IMR-90 (cell line): Measurements from ENCODE around the gene PDXK. TPM values are rescaled to one million over a fixed set of nuclear protein-coding genes. Genes with fewer than 3 reads are reported as not detected.

ENCODE experiments used
- ATAC-seq: fragments of 200-7000 bp; cut with Tn5 transposase; 2 replicates; pipeline ENCODE4 v1.9.1; 2020; ENCODE audit warnings: low read depth, mild to moderate bottlenecking, moderate library complexity
- BruUV-seq: library from RNA; stranded (reverse); fragments of 400-500 nt; replicated peaks from 2 replicates; lab custom pipeline; 2021; lab: Mats Ljungman, UMichigan
- CTCF ChIA-PET: fragments of 300-600 bp; formaldehyde crosslinking; extraction: SDS; loops from one replicate; lab custom pipeline; 2021; ENCODE audit warnings: antibody characterized with exemption; lab: Yijun Ruan, JAX
- POLR2A ChIA-PET: fragments of 300-600 bp; sonication (Branson Sonifier 250); formaldehyde crosslinking; loops from one replicate; lab custom pipeline; 2022; ENCODE audit warnings: antibody characterized with exemption; ENCODE audit not compliant: unreplicated experiment; lab: Charles Lee
- DNase-seq: peaks from one replicate; pipeline ENCODE4 v3.0.0; 2013
- H2AFZ ChIP-seq: replicated peaks from 2 replicates; pipeline ENCODE3; 2013; ENCODE audit warnings: low read length, mild to moderate bottlenecking; ENCODE audit not compliant: poor library complexity
- H2AK5ac ChIP-seq: 2 replicates; pipeline ENCODE4 v1.6.1; 2013; ENCODE audit warnings: low read depth, low read length, inconsistent platforms
- H2AK9ac ChIP-seq: replicated peaks from 2 replicates; pipeline ENCODE3; 2013; ENCODE audit warnings: mild to moderate bottlenecking, low read depth, low read length, moderate library complexity; ENCODE audit not compliant: poor library complexity
- H2BK120ac ChIP-seq: 2 replicates; pipeline ENCODE4 v1.6.1; 2013; ENCODE audit warnings: low read depth, low read length, inconsistent platforms
- H2BK15ac ChIP-seq: 3 replicates; pipeline ENCODE4 v1.6.1; 2013; ENCODE audit warnings: low read depth, low read length, inconsistent platforms
- H2BK20ac ChIP-seq: 2 replicates; pipeline ENCODE4 v1.6.1; 2013; ENCODE audit warnings: low read depth, mild to moderate bottlenecking, inconsistent platforms, low read length, moderate library complexity
- H2BK5ac ChIP-seq: 2 replicates; pipeline ENCODE4 v1.6.1; 2013; ENCODE audit warnings: mild to moderate bottlenecking, low read depth, low read length, inconsistent platforms; ENCODE audit not compliant: poor library complexity, severe bottlenecking
- H3K14ac ChIP-seq: replicated peaks from 2 replicates; pipeline ENCODE4 v1.6.1; 2013; ENCODE audit warnings: low read depth, low read length, inconsistent platforms
- H3K18ac ChIP-seq: 2 replicates; pipeline ENCODE4 v1.6.1; 2013; ENCODE audit warnings: low read depth, low read length, control low read depth
- H3K23ac ChIP-seq: 2 replicates; pipeline ENCODE4 v1.6.1; 2013; ENCODE audit warnings: low read depth, low read length, inconsistent platforms
- H3K27ac ChIP-seq: 2 replicates; pipeline ENCODE4 v1.5.1; 2013; ENCODE audit warnings: mild to moderate bottlenecking, control low read depth, low read length; ENCODE audit not compliant: insufficient read depth
- H3K27me3 ChIP-seq: 2 replicates; pipeline ENCODE4 v1.6.1; 2013; ENCODE audit warnings: low read length; ENCODE audit not compliant: control insufficient read depth, insufficient read depth
- H3K36me3 ChIP-seq: 2 replicates; pipeline ENCODE4 v1.6.1; 2013; ENCODE audit warnings: low read length, mixed read lengths; ENCODE audit not compliant: control insufficient read depth, insufficient read depth
- H3K4ac ChIP-seq: 2 replicates; pipeline ENCODE4 v1.6.1; 2013; ENCODE audit warnings: low read depth, low read length, inconsistent platforms
- H3K4me1 ChIP-seq: 2 replicates; pipeline ENCODE4 v1.6.1; 2013; ENCODE audit warnings: low read length, mixed read lengths; ENCODE audit not compliant: control insufficient read depth, insufficient read depth
- H3K4me2 ChIP-seq: 2 replicates; pipeline ENCODE4 v1.6.1; 2013; ENCODE audit warnings: low read depth, mild to moderate bottlenecking, control low read depth, low read length, moderate library complexity
- H3K4me3 ChIP-seq: 2 replicates; pipeline ENCODE4 v1.5.1; 2013; ENCODE audit warnings: low read depth, mild to moderate bottlenecking, control low read depth, low read length, moderate library complexity; ENCODE audit not compliant: insufficient read depth
- H3K56ac ChIP-seq: 2 replicates; pipeline ENCODE4 v1.6.1; 2013; ENCODE audit warnings: low read length, inconsistent platforms; ENCODE audit not compliant: insufficient read depth; ENCODE audit errors: extremely low read depth
- H3K79me1 ChIP-seq, 2 experiments: 2 replicates each; pipeline ENCODE4 v1.6.1; 2013; ENCODE audit warnings: low read length in 2 of 2, inconsistent platforms in 1 of 2, low read depth in 1 of 2
- H3K9ac ChIP-seq: 2 replicates; pipeline ENCODE4 v1.6.1; 2013; ENCODE audit warnings: low read depth, low read length, control low read depth
- H3K9me1 ChIP-seq: 2 replicates; pipeline ENCODE4 v1.6.1; 2013; ENCODE audit warnings: low read length, inconsistent platforms; ENCODE audit not compliant: insufficient read depth
- H3K9me3 ChIP-seq: 2 replicates; pipeline ENCODE4 v1.6.1; 2013; ENCODE audit warnings: low read length; ENCODE audit not compliant: control insufficient read depth, insufficient read depth
- H4K20me1 ChIP-seq: 2 replicates; pipeline ENCODE4 v1.6.1; 2013; ENCODE audit warnings: low read length, inconsistent platforms; ENCODE audit not compliant: insufficient read depth
- H4K5ac ChIP-seq: 2 replicates; pipeline ENCODE4 v1.6.1; 2013; ENCODE audit warnings: mild to moderate bottlenecking, low read depth, low read length, control low read depth
- H4K8ac ChIP-seq, 2 experiments: 2 replicates each; pipeline ENCODE4 v1.6.1; 2013; ENCODE audit warnings: low read depth in 2 of 2, low read length in 2 of 2, control low read depth in 1 of 2, inconsistent platforms in 1 of 2
- H4K91ac ChIP-seq: 2 replicates; pipeline ENCODE4 v1.6.1; 2013; ENCODE audit warnings: low read depth, low read length, inconsistent platforms; ENCODE audit not compliant: insufficient read depth
- CEBPB ChIP-seq: IDR thresholded peaks from 2 replicates; pipeline ENCODE4 v1.6.1; 2012; ENCODE audit warnings: low read depth, low read length, improper control_type of control experiment
- FOS ChIP-seq: fragments of 150-350 bp; IDR thresholded peaks from 2 replicates; pipeline ENCODE4 v1.6.1; 2016; ENCODE audit warnings: low read depth, low read length
- MAZ ChIP-seq: IDR thresholded peaks from 2 replicates; pipeline ENCODE4 v1.6.1; 2012; ENCODE audit warnings: low read depth, mild to moderate bottlenecking, low read length, improper control_type of control experiment, moderate library complexity, borderline replicate concordance
- NFE2L2 ChIP-seq: fragments of 150-350 bp; IDR thresholded peaks from 2 replicates; pipeline ENCODE4 v1.6.1; 2016; ENCODE audit warnings: low read depth, mild to moderate bottlenecking, low read length
- POLR2A ChIP-seq: IDR thresholded peaks from 2 replicates; pipeline ENCODE4 v1.6.1; 2012; ENCODE audit warnings: mild to moderate bottlenecking, low read depth, low read length
- RAD21 ChIP-seq: IDR thresholded peaks from 2 replicates; pipeline ENCODE4 v1.6.1; 2012; ENCODE audit warnings: low read length, improper control_type of control experiment
- RFX5 ChIP-seq: IDR thresholded peaks from 2 replicates; pipeline ENCODE4 v1.8.0; 2012; ENCODE audit warnings: low read depth, mild to moderate bottlenecking, low read length, moderate library complexity
- SMC3 ChIP-seq: fragments of 150-350 bp; IDR thresholded peaks from 2 replicates; pipeline ENCODE4 v1.6.1; 2016; ENCODE audit warnings: low read depth, mild to moderate bottlenecking, antibody characterized with exemption, low read length, moderate library complexity
- WGBS, 2 experiments: methylation state at CpG; one replicate each; pipeline versions ENCODE4 v1.1.5 to v1.1.7; 2013; ENCODE audit warnings: missing lambda C conversion rate in 2 of 2; ENCODE audit not compliant: insufficient read length in 1 of 2; ENCODE audit errors: extremely low coverage in 2 of 2; 5-methylcytosine and 5-hydroxymethylcytosine counted together
- dilution Hi-C: fragments of 300-500 bp; cut with HindIII; formaldehyde crosslinking; loops from one replicate; pipeline ENCODE4 v1.14.3; 2018; ENCODE audit warnings: low sequenced_read_pairs; ENCODE audit not compliant: unreplicated experiment
- in situ Hi-C: fragments of 300-500 bp; cut with MboI; formaldehyde crosslinking; loops from 3 replicates; pipeline ENCODE4 v1.14.3; 2019; ENCODE audit warnings: low sequenced_read_pairs, inconsistent platforms, mixed read lengths
- intact Hi-C: fragments of 100-400 bp; cut with micrococcal nuclease; formaldehyde crosslinking; loops from 2 replicates; pipeline ENCODE4 v1.10.0; 2022
- polyA plus RNA-seq, 3 experiments: library from polyadenylated mRNA; depleted of rRNA; stranded (reverse); fragments of >200 nt; gene quantifications; 2 replicates each; pipeline ENCODE4 v1.2.3, GENCODE V29; 2012; ENCODE audit warnings: low replicate concordance in 1 of 3
- total RNA-seq: library from RNA; depleted of rRNA; stranded (reverse); fragments of >200 nt; gene quantifications from 2 replicates; pipeline ENCODE4 v1.2.3, GENCODE V29; 2012

The PDXK gene
- total and polyA plus RNA-seq, 2 of the 4 experiments (the other 2 are of a cell fraction) = 155 to 312 TPM

DNA sequence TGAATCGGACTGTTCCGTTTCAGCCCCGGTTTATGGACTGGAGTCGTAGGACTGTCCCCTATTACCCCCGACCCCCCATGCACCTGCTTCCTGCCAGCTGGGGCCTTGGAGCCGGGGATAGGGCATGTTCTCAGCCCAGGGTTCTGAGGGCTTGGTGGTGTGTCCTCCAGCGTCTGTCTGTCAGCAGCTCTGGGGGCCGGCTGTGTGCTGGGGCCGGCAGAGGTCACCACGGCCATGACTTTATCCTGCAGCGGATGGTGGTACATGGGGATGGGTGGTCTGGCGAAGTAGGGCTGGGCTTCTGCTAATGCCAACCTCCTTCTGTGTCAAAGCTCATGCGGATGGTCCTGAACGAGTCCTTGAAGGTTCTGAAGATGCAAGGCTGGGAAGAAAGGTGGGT is 75.9 kb downstream of the PDXK start:
- Histone ChIP-seq H4K5ac (no peak overlapping the region), H3K4me1 (peaks cover 4% of the 10 kb centered on the region), H3K36me3 (peaks cover 78% of the 10 kb centered on the region), H3K4me2 (no peak overlapping the region), H2AFZ (no peak overlapping the region), H4K91ac (no peak overlapping the region), H4K8ac (no peak overlapping the region), H2BK20ac (no peak overlapping the region), H3K27ac (no peak overlapping the region), H3K4me3 (no peak overlapping the region), H2AK9ac (no peak overlapping the region), H3K9ac (no peak overlapping the region), H3K18ac (no peak overlapping the region), H2AK5ac (no peak overlapping the region), H3K56ac (no peak overlapping the region), H3K27me3 (no peaks in the 10 kb centered on the region), H2BK120ac (no peak overlapping the region), H4K20me1 (peaks cover 15% of the 10 kb centered on the region), H3K9me3 (no peaks in the 10 kb centered on the region), H3K23ac (no peak overlapping the region), H3K4ac (no peak overlapping the region), H3K9me1 (peaks cover 9% of the 10 kb centered on the region; the same call in 1 of the 2 replicates), H3K79me1 (peaks cover 29 to 52% of the 10 kb centered on the region in 2 experiments), H3K14ac (no peak overlapping the region), H2BK5ac (no peak overlapping the region), H2BK15ac (no peak overlapping the region)
- in situ Hi-C loops (no loop called here), dilution Hi-C loops (no loop called here), intact Hi-C loops (no loop called here)
- no peak for DNase-seq
- TF ChIP-seq POLR2A (no peak), RAD21 (no peak), FOS (no peak), RFX5 (no peak), SMC3 (no peak), NFE2L2 (no peak), MAZ (no peak), CEBPB (no peak)
- WGBS, 2 experiments = 100% methylated on average over 2 of the region's 14 CpGs; no CpG with 5 or more reads in 1 of the 2 experiments
- CTCF ChIA-PET = interaction anchor here (0.6 kb wide), 1 partner anchor 9 kb away, joined by 5 read pairs; no protein-coding TSS in a partner anchor
- POLR2A ChIA-PET = no interaction called here
- no peak for ATAC-seq
- no TSS peak for BruUV-seq
